Heart right ventricle (tissue), 16 donors: ENCODE results near the gene TRMT1. TPM values are rescaled to one million over a fixed set of nuclear protein-coding genes. Genes with fewer than 3 reads are reported as not detected.

Experiments
- ATAC-seq, 8 donors: fragments of 200-7000 bp; cut with Tn5 transposase; one replicate each; pipeline ENCODE4 v1.9.1; 2020; ENCODE audit warnings: mild to moderate bottlenecking in 8 of 8, moderate library complexity in 8 of 8, moderate number of reproducible peaks in 1 of 8
- DNase-seq, 2 donors: peaks; one replicate each; pipeline ENCODE4 v3.0.0-alpha.2; 2020
- H3K27ac ChIP-seq, 10 donors: fragments of 200-600 bp; sonication (generic) in 2 of 10; one replicate each; pipeline versions ENCODE4 v1.5.0 to v1.8.0; 2020 to 2022; ENCODE audit warnings: mild to moderate bottlenecking in 3 of 10
- H3K27me3 ChIP-seq, 7 donors: fragments of 200-600 bp; one replicate each; pipeline ENCODE4 v1.8.0; 2021 to 2022; ENCODE audit warnings: mild to moderate bottlenecking in 2 of 7
- H3K36me3 ChIP-seq, 9 donors: fragments of 200-600 bp; sonication (generic) in 1 of 9; one replicate each; pipeline versions ENCODE4 v1.5.0 to v1.8.0; 2020 to 2022; ENCODE audit warnings: mild to moderate bottlenecking in 2 of 9
- H3K4me1 ChIP-seq, 9 donors: fragments of 200-600 bp; sonication (generic) in 1 of 9; one replicate each; pipeline versions ENCODE4 v1.5.0 to v1.8.0; 2020 to 2022; ENCODE audit warnings: mild to moderate bottlenecking in 4 of 9
- H3K4me3 ChIP-seq, 10 donors: fragments of 200-600 bp; sonication (generic) in 2 of 10; one replicate each; pipeline versions ENCODE4 v1.5.0 to v1.8.0; 2020 to 2022; ENCODE audit warnings: mild to moderate bottlenecking in 7 of 10, moderate library complexity in 2 of 10
- H3K9me3 ChIP-seq, 11 donors: fragments of 200-600 bp in 10 of 11; sonication (generic) in 2 of 11; one replicate each; pipeline versions ENCODE4 v1.5.0 to v1.8.0; 2013 to 2022; ENCODE audit warnings: mild to moderate bottlenecking in 2 of 11, control low read depth in 1 of 11, moderate library complexity in 1 of 11
- WGBS, 2 donors: extraction: QIAGEN DNeasy Blood & Tissue Kit; methylation state at CpG; one replicate each; pipeline ENCODE4 v1.1.7; 2013; ENCODE audit warnings: inconsistent platforms in 1 of 2; 5-methylcytosine and 5-hydroxymethylcytosine counted together
- intact Hi-C, 10 donors: fragments of 100-400 bp; cut with DNase I; formaldehyde crosslinking; loops; one replicate each; pipeline versions ENCODE4 v1.11.1 to v1.14.2; 2022
- polyA plus RNA-seq, 2 donors: library from polyadenylated mRNA; stranded (reverse); fragments of 200-250 nt; gene quantifications; one replicate each; pipeline ENCODE4 v1.2.3, GENCODE V29; 2013
- total RNA-seq, 10 donors: library from RNA; stranded (reverse); fragmentation: NEBNext Ultra II Directional in 3 of 10; extraction: Animal tissue kit (Norgen Biotek cat#: 25700) in 3 of 10; gene quantifications; one replicate each; pipeline versions ENCODE4 v1.2.1 to v1.2.4, GENCODE V29; 2021 to 2023
- TF ChIP-seq, protein P1 (sequence below), 9 donors: fragments of 200-600 bp; sonication (generic) in 2 of 9; IDR thresholded peaks; one replicate each; pipeline versions ENCODE4 v1.5.0 to v1.8.0; 2021 to 2022; ENCODE audit warnings: antibody characterized with exemption in 9 of 9, mild to moderate bottlenecking in 5 of 9, moderate library complexity in 1 of 9
- donor health status: Arrhythmogenic right ventricular cardiomyopathy.
- donor health status: ischemic (EF 13 %, LVEDD 7.1; RV severe dilation, severe dysfunction).
- donor health status: healthy with polysubstance abuse.
- donor health status: DM: no; HTN: yes; CAD: no.
- donor health status: DM: no; HTN: no; CAD: no.
- donor health status: ischemic (EF 25% LVEDD 6.9; RV normal size, moderate dysfunction).
- donor health status: ischemic (EF 25% LVEDD 5.7; RV mildly dilated, moderate dysfunction).
- donor health status: healthy.
- donor health status: DM: yes; HTN: yes; CAD: no.
- donor health status: Ischemic cardiomyopathy.
- donor health status: ischemic (EF 35%, LVEDD 5.7; RV mildly dilated, moderate dysfunction).
- donor health status: nonischemic (EF 11% LVEDD 7.7; RV severe dilation, severe dysfunction).
- donor health status: DM: yes; HTN: yes; CAD: no.
- donor health status: PGD.
- donor health status: ischemic (EF 29% LVEDD 5.4; RV normal size, mild dysfunction).
- donor health status: nonischemic (EF 23%, LVEDD 6.1; RV moderate dilation, normal function).

Gene TRMT1
- total and polyA plus RNA-seq, 12 donors: 10.5 to 54.0 (median 14.8) TPM

DNA sequence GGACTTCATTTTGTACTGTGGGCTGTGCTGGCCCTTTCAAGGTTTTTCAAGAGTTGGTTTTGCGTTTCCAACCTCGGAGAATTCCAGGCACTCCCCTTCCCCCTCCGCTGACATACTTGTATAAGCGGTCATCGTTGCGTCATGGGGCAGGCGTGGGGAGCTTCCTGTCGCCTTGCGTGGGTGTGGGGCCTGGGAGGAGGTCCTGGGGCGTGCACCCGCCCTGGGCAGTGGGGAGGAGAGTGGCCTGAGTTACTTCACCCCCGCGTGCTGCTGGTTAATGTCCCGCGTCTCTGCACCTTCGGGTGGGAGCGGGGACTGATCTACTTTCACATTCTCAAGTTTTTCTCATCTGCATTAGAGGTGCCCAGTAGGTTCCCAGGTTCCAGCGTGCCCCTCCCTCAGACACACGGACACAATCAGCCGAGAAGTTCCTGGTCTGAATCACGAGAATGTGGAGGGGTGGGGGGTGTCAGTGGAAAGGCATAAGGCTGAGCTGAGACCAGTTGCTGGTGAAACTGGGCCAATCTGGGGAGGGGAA lies 37.8 kb upstream of the TRMT1 start:
- DNase-seq: peak; percentile 88 to 94
- intact Hi-C loops: loop anchor here in 7 of 10 donors (5.0 to 10.0 kb wide), 8 partner anchors 37 to 693 kb away; partner anchors contain the start of genes LYL1 (in 4 of the 7), JUNB (in 2 of the 7), NACC1 (in 2 of the 7) and TRMT1 (in 2 of the 7)
- TF ChIP-seq, protein P1, sequence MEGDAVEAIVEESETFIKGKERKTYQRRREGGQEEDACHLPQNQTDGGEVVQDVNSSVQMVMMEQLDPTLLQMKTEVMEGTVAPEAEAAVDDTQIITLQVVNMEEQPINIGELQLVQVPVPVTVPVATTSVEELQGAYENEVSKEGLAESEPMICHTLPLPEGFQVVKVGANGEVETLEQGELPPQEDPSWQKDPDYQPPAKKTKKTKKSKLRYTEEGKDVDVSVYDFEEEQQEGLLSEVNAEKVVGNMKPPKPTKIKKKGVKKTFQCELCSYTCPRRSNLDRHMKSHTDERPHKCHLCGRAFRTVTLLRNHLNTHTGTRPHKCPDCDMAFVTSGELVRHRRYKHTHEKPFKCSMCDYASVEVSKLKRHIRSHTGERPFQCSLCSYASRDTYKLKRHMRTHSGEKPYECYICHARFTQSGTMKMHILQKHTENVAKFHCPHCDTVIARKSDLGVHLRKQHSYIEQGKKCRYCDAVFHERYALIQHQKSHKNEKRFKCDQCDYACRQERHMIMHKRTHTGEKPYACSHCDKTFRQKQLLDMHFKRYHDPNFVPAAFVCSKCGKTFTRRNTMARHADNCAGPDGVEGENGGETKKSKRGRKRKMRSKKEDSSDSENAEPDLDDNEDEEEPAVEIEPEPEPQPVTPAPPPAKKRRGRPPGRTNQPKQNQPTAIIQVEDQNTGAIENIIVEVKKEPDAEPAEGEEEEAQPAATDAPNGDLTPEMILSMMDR (IDR thresholded peaks at IDR 0.05): no peak
- H3K36me3 ChIP-seq: peaks cover 0 to 11% (median 0%) of the 10 kb centered on the region in 9 donors
- H3K4me1 ChIP-seq: peaks cover 0 to 41% (median 28%) of the 10 kb centered on the region in 9 donors
- H3K9me3 ChIP-seq: no peaks in the 10 kb centered on the region
- no peaks in the 10 kb centered on the region for H3K27me3 ChIP-seq
- H3K27ac ChIP-seq: peak overlapping the region; percentile 86 to 100 (median 98)
- WGBS, 2 donors: 22 to 35% methylated on average over 21 of the region's 21 CpGs
- ATAC-seq: peak in 6 of 8 donors; percentile 5 to 23 (median 9)
- H3K4me3 ChIP-seq: peak overlapping the region; percentile 64 to 100 (median 88)

DNA sequence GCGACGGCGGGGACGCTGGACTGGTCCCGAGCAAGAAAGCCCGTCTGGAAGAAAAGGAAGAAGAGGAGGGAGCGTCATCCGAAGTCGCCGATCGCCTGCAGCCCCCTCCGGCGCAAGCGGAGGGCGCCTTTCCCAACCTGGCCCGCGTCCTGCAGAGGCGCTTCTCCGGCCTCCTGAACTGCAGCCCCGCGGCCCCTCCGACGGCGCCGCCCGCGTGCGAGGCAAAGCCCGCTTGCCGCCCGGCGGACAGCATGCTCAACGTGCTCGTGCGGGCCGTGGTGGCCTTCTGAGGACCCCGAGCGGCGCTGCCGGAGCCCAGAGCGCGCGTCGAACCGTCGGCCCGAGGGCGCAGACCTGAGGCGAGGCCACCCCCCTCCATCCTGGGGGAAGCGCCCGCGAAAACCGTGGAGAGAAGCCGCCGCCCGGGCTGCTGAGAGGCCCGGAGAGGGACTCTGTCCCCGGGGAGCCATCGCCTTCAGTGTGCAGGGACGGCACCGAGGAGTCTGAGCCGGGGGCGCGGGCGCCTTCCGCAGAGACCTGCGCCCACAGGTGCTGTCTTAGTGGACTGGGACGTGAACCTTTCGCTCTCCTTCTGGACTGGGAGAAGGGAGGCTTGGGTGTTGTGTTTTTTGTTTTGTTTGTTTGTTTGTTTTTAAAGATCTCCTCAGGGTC lies 37.2 kb upstream of the TRMT1 start:
- 22 to 24% methylated on average over 69 of the region's 69 CpGs for WGBS, 2 donors
- ATAC-seq: no peak
- H3K27ac ChIP-seq: peak overlapping the region; percentile 86 to 100 (median 98)
- intact Hi-C loops: loop anchor here in 7 of 10 donors (2.0 to 10.0 kb wide), 10 partner anchors 13 to 694 kb away; partner anchors contain the start of genes LYL1 (in 4 of the 7), TRMT1 (in 3 of the 7), JUNB (in 2 of the 7) and NACC1 (in 2 of the 7)
- TF ChIP-seq, protein P1 (IDR thresholded peaks at IDR 0.05): peak in 3 of 9 donors; percentile 1 to 22 (median 22)
- DNase-seq: peak in 1 of 2 donors; percentile 49
- H3K9me3 ChIP-seq: no peaks in the 10 kb centered on the region
- H3K4me3 ChIP-seq: peak overlapping the region; percentile 64 to 100 (median 88)
- H3K4me1 ChIP-seq: peaks cover 0 to 42% (median 34%) of the 10 kb centered on the region in 9 donors
- peaks cover 0 to 11% (median 0%) of the 10 kb centered on the region in 9 donors for H3K36me3 ChIP-seq
- no peaks in the 10 kb centered on the region for H3K27me3 ChIP-seq

DNA sequence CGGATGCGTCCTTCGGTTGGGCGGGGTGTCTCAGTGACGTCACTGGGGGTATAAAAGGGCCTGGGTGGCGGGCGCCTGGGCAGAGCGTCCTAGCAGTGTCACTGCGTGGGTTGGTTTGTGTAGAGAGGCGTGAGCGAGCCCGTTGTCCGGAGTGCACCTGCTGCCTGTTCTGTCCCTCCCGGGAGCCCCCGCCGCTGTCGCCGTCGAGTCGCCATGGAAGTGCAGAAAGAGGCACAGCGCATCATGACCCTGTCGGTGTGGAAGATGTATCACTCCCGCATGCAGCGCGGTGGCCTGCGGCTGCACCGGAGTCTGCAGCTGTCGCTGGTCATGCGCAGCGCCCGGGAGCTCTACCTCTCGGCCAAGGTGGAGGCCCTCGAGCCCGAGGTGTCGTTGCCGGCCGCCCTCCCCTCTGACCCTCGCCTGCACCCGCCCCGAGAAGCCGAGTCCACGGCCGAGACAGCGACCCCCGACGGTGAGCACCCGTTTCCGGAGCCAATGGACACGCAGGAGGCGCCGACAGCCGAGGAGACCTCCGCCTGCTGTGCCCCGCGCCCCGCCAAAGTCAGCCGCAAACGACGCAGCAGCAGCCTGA lies 36.5 kb upstream of the TRMT1 start:
- intact Hi-C loops: loop anchor here in 7 of 10 donors (2.0 to 10.0 kb wide), 10 partner anchors 14 to 694 kb away; partner anchors contain the start of genes LYL1 (in 4 of the 7), TRMT1 (in 3 of the 7), JUNB (in 2 of the 7) and NACC1 (in 2 of the 7)
- peaks cover 0 to 48% (median 38%) of the 10 kb centered on the region in 9 donors for H3K4me1 ChIP-seq
- H3K9me3 ChIP-seq: no peaks in the 10 kb centered on the region
- H3K27ac ChIP-seq: peak overlapping the region; percentile 86 to 100 (median 98)
- H3K27me3 ChIP-seq: no peaks in the 10 kb centered on the region
- H3K4me3 ChIP-seq: peak overlapping the region; percentile 64 to 100 (median 88)
- 4 to 10% methylated on average over 55 to 59 of the region's 59 CpGs for WGBS, 2 donors
- TF ChIP-seq, protein P1 (IDR thresholded peaks at IDR 0.05): peak in 4 of 9 donors; percentile 19 to 47 (median 32)
- DNase-seq (peak; percentile 96 to 97), ATAC-seq (peak; percentile 48 to 74 (median 64))
- H3K36me3 ChIP-seq: peaks cover 0 to 11% (median 0%) of the 10 kb centered on the region in 9 donors
